ENCODE results near the gene MCTP1.

DNA sequence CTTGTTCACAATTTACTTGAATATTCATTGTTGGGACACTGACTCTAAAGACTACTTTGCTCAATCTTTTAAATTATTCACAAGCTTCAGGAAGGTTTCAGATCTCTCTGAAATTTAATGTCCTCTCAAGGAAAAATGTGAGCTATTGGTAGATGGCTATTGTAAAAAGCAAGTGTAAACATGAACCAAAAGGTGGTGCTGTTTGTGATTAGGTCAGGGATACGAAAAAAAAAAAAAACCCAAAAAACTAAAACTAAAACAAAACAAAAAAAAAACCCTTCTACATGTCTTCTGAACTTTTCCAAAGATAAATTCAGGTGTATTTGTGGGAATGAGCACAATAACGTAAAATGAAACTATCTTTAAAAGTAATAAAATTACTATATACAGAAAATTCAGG, 472.7 kb downstream of the MCTP1 start:
- TF ChIP-seq ZFP30 (CRISPR knock-in tag; IDR thresholded peaks at IDR 0.05): no peak
- TF ChIP-seq, protein P1, sequence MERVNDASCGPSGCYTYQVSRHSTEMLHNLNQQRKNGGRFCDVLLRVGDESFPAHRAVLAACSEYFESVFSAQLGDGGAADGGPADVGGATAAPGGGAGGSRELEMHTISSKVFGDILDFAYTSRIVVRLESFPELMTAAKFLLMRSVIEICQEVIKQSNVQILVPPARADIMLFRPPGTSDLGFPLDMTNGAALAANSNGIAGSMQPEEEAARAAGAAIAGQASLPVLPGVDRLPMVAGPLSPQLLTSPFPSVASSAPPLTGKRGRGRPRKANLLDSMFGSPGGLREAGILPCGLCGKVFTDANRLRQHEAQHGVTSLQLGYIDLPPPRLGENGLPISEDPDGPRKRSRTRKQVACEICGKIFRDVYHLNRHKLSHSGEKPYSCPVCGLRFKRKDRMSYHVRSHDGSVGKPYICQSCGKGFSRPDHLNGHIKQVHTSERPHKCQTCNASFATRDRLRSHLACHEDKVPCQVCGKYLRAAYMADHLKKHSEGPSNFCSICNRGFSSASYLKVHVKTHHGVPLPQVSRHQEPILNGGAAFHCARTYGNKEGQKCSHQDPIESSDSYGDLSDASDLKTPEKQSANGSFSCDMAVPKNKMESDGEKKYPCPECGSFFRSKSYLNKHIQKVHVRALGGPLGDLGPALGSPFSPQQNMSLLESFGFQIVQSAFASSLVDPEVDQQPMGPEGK (CRISPR knock-in tag; IDR thresholded peaks at IDR 0.05; ENCODE audit: borderline replicate concordance): no peak
- TF ChIP-seq ZNF8 (CRISPR knock-in tag; IDR thresholded peaks at IDR 0.05): no peak
- no peak for TF ChIP-seq ARNTL (CRISPR knock-in tag; IDR thresholded peaks at IDR 0.05; ENCODE audit: borderline replicate concordance, low read depth)
- no peak for TF ChIP-seq ISL1 (CRISPR knock-in tag; IDR thresholded peaks at IDR 0.05)
- no peak for TF ChIP-seq PPARA (CRISPR knock-in tag; IDR thresholded peaks at IDR 0.05; ENCODE audit: borderline replicate concordance)
- no peak for TF ChIP-seq ZFP3 (CRISPR knock-in tag; IDR thresholded peaks at IDR 0.05)
- TF ChIP-seq, protein P2, sequence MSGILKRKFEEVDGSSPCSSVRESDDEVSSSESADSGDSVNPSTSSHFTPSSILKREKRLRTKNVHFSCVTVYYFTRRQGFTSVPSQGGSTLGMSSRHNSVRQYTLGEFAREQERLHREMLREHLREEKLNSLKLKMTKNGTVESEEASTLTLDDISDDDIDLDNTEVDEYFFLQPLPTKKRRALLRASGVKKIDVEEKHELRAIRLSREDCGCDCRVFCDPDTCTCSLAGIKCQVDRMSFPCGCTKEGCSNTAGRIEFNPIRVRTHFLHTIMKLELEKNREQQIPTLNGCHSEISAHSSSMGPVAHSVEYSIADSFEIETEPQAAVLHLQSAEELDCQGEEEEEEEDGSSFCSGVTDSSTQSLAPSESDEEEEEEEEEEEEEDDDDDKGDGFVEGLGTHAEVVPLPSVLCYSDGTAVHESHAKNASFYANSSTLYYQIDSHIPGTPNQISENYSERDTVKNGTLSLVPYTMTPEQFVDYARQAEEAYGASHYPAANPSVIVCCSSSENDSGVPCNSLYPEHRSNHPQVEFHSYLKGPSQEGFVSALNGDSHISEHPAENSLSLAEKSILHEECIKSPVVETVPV (CRISPR knock-in tag; IDR thresholded peaks at IDR 0.05): no peak
- TF ChIP-seq GLIS3 (CRISPR knock-in tag; IDR thresholded peaks at IDR 0.05): no peak
- TF ChIP-seq, protein P3, sequence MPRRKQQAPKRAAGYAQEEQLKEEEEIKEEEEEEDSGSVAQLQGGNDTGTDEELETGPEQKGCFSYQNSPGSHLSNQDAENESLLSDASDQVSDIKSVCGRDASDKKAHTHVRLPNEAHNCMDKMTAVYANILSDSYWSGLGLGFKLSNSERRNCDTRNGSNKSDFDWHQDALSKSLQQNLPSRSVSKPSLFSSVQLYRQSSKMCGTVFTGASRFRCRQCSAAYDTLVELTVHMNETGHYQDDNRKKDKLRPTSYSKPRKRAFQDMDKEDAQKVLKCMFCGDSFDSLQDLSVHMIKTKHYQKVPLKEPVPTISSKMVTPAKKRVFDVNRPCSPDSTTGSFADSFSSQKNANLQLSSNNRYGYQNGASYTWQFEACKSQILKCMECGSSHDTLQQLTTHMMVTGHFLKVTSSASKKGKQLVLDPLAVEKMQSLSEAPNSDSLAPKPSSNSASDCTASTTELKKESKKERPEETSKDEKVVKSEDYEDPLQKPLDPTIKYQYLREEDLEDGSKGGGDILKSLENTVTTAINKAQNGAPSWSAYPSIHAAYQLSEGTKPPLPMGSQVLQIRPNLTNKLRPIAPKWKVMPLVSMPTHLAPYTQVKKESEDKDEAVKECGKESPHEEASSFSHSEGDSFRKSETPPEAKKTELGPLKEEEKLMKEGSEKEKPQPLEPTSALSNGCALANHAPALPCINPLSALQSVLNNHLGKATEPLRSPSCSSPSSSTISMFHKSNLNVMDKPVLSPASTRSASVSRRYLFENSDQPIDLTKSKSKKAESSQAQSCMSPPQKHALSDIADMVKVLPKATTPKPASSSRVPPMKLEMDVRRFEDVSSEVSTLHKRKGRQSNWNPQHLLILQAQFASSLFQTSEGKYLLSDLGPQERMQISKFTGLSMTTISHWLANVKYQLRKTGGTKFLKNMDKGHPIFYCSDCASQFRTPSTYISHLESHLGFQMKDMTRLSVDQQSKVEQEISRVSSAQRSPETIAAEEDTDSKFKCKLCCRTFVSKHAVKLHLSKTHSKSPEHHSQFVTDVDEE (CRISPR knock-in tag; IDR thresholded peaks at IDR 0.05): no peak

Measured in SK-N-SH treated with all-trans-retinoic acid at 6 μM for 48 hours (cell line).